NCI-H446 treated with DMSO at 0.1 percent for 48 hours (cell line): ENCODE data around the gene LCP2.
"Not testable (repeated sequence)": the region's sequence is repeated elsewhere in the genome, so short reads cannot be mapped to it uniquely, and the experiment has no call there.

ENCODE experiments used
- DNase-seq: peaks from one replicate; lab custom pipeline; 2025; lab: John Stamatoyannopoulos, UW

Gene LCP2

DNA sequence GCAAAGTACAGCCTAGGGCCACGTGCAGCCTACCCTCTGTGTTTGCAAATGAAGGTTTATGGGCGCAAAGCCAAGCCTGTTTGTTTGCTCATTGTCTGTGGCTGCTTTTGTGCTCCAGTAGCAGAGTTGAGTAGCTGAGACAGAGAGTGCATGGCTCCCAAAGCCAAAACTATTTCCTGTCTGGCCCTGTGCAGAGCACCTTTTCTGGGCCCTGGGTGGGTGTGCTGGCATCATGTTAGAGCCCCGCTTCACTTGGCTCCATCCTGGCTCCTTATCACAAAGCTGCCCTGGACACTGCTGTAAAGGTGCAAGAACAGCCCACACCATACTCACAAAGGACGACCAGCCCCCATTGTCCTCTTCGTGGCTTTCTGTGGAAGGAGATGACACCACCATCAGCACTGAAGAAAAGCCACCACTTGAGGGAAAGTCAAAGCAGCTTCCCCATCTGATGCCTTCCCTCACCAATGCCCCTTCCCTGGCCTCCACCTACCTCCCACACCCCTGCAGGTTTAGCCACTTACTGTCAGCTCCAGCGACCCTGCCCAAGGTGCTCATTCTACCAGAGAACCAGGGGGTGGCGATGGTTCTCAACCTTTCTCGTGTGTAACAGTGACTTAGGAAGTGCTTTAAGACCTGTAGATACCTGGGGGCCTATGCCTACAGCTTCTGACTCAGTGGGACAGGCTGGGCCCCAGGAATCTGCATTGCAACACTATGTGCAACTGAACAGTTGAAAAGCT is 23.4 kb downstream of the LCP2 start:
- DNase-seq = no peak

DNA sequence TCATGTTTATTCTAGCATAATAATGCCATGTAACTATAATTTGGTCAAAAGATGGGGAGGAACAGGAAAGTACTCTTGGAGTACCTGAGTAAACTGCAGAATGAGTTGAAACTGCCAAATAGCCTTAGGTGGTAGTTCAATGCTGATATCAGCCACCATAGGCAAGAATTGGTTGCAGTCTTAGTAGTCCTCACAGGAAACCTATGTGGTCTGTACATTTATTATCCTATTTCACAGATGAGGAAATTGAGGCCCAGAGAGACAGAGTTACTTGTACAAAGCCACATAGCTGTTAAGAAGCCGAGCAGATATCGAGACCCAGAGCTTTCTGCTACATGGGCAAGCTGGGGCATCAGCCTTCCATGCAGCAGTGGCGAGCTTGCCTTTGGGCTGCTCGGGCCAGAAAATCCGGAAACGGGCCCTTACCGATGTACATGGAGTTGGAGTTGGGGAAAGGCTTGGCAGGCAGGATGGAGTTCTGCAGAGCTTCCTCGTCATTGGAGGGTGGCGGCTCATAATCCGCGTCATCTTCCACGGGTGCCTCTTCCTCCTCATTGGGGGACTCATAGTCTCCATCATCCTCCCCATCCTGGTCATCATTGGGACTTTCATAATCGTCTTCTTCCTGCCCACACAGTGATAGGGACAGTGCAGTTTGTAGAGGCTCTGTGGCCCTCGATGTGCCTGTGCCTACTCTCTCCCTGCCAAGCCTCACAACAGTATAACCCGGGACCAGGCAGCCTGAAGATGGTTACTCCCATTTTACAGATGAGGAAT is 27.1 kb downstream of the LCP2 start:
- no peak for DNase-seq

DNA sequence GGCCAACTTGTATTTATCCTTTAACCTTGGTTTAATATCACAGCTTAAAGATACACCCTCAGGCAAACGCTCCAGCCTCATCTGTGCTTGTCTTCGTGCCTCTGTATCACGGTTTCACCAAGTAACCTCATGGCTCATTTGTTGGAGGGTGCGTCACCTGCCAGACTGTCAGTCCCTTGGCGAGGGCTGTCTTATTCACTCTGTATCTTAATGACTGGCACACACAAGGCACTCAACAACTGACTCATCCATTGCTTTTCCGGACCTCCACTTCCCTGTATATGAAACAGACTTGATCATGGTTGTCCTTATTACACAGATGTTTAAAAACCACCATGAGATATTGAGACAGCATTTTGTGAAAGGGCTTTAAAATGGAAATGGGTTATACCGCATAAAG is 28.0 kb downstream of the LCP2 start:
- no peak for DNase-seq

DNA sequence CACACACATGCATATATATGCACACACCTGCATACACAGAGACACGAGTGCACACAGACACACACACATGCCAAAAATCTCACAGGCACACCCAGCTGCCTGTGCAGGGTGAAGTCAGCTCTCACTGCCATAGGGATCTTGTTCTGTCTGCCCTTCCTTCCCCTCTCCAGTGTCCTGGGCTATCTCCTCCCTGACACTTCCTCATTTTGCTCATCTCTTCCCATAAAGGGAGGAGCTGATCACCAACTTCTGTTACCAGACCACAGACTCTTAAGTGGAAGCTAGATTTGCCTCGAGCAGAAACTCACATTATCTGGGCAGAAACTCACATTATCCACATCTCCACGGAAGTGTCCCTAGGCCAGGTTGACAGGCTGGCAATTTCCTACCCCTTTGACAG is 28.7 kb downstream of the LCP2 start:
- DNase-seq = no peak

DNA sequence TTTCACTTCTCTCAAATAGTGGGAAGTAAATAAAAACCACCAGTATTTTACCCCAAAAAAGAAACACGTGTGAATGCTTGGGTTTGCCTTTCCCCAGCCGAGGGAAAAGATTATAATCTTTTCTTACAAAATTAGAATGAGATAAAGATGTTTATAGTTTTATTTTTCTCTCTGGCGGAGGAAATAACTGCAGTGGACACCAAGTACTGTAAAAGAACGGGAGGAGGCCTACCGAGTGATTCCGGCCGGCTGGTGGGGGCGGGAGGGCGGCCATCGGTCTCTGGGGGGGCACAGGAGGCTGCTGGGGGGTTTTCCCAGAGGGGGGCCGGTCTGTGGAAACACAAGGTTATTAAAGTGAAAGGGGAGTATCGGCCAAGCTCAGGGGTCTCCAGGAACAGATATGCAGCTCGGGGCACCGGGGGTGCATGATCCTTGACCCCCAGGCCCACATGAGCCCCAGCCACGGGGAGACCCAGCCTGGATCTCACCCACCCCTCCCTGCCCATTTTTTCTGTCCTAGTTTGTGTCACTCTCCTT is 29.4 kb downstream of the LCP2 start:
- no peak for DNase-seq

DNA sequence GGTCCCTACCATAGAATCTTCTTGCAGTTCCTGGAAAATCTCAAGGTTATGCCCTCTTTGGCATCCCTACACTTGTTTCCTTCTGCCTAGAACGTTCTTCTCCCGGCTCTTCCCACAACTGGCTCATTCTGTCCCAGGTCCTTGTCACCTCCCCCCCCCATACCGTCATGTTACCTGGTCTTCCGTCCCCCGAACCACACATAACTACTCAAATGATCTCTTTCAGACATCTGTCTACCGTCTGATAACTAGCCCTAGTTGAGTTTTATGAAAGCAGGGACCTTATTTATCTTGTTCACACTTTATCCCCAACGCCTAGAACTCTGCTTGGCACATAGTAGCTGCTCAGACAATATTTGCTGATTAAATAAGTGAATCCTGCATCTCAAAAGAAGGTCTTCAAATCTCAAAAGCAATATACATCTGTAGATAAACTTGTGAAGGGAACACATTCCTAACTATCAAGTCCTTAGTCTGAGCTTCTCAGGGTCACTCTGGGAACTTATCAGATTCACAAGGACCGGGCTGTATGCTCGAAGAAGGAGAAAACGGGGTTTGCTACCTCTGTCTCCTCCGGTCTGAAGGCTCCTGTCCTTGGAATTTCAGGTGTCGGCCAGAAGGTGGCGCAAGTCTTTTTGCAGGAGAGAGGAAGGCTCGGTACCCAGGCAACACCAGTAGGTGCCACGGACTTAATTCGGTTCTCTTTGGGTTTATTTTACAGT is 30.0 kb downstream of the LCP2 start:
- DNase-seq = no peak

DNA sequence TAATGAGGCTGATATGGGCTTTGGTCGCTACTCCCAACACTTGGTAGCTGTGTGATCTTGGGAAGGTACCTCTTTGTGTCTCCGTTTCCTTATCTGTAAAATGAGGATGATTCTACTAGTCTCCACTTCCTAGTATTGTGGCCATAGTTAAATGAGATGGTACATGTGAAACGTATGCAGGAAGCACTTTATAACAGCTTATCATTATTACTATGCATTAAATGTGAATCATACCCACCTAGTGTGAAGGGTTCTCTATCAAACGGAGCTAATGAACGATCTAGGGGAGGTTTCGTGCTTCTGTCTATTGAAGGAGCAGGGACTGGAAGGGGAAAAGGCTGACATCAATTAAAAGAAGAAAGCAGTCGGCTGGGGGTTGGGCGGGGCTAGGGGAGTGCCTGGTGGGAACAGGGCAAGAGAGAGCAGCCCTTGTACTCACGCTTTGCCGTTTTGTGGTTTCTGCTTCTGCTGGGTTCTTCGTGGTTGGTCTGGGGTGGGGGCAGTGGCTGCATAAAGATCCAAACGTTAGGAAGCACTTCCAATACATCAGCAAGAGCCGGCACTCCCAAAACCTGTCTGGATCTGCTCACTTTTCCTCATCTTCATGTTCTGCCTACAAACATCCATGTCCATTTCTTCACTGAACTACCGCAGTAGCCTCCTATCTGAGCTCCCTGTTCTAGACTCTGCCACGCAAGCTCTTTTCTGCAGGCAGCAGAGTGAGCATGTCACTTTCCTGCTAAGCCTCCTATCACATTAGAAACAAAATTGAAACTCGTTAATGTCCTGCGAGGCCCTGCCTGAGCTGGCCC is 30.8 kb downstream of the LCP2 start:
- no peak for DNase-seq

DNA sequence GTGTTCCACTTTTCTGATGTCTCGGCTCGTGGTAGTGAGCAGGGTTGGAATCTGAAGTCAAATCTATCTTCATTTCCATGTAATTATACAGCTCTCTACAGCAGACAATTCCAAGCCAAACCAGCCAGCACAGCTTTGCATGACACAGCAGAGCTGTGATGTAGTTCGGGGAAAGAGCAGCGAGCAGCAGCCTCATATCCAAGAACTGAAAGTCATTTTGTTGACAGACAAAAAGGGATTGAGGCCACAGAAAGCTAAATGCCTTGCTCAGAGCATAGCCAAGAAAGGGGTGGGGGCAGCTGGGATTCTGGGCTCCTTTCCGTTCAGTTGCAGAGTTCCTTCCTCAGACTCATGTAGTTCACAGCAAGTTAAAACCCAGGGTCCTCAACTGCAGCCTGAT is 32.1 kb downstream of the LCP2 start:
- DNase-seq = no peak

DNA sequence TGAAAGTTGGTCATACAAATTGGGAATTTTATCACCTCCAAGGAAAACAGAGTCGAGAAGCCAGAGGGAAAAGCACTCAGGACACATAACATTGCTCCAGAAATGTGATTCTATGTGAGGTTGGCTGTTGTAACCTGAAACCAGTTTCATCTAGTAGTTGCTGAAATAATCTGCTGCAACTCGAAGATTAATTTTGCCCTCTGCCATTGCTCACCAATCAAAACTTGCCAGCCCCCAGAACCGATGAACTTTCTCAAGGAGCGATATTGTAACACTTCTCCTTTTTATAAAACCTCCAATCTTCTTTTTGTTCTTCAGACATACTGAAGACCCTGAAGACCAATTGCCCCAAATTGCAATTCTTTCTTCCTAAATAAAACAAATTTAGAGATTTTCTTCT is 33.7 kb downstream of the LCP2 start:
- DNase-seq = no peak

DNA sequence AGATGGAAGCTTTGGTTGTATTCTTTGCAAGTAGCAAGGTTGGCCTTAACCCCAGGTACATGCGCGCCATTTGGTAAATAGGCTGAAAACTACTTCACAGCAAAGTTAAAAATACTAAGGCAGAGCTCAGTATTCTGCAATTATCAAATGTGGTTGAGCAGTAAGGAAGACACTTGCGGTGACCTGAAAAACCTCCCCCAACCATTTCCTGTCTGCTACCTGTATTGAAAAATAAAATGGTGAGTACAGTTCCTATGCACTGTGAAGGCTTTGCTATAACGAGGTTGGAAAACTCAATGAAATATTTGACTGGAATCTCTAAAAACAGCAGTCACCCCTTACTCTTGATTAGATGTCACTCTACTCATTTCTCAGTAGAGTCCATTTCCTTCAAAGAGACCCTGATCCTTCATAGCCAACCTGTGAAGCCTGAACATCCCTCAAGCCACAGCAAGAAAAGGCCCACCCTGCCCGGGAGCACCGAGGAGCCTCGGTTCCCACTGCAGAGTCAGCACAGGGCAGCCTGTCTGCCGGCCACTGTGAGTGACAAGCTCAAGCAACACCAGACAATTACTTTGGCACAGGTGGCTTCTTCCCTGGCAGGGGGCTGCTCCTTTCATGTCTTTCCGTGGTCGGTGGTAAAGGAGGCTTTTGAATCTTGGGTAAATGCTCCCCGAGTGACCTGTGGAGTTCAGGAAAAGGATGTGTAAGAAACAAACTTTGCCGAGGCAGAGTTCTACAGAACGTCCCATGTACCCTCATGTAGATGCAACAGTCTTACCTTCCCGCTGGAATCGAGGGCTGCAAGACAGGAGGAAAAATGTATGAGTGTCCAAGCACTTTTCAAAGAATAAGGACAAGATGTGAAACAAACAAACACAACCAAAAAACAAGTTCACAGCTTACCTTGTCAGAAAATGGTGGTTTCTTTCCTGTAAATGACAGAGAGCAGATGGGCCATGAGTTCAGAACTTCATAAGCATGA is 35.2 kb downstream of the LCP2 start:
- no peak for DNase-seq

DNA sequence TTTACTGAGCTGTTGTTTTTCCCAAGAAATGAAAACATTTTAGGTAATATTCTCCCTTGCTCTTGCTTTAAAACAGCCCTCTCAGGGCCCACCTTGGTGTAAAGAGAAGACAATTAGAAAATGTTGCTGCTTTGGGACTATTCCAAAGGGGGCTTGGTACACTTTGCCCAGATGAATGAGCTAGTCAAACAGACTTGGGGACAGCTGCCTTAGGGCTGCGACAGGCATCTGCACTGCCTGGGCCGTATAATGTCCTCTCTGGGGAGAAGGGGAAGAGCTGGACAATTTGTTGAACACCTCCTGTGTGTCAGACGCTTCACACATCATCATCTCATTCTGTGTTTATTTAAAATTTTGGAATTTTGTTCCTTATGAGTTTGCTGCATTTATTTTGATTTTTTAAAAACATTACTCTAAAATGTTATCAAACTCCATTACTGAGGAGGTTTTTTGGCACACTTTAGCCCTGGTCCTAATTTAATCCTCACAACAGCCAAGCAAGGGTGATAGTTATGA is 36.0 kb downstream of the LCP2 start:
- DNase-seq = no peak

DNA sequence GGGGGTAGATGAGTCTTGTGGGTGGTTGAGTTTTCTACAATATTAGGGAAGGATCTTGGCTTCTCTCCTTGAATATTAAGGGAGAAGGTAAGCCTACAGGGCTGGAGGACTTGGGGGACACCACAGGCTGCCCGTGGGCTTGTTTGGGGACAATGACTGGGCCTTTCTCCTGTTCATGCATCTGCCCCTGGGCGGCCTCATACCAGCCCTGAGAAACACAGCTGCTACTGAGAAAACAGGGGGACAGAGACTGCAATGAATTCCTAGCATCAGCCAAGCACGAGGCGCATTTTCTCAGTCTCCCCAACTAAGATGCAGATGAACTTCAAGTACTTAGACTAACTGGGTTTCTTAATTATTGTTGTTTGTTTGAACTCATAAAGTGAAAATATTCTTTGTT is 40.2 kb downstream of the LCP2 start:
- no peak for DNase-seq

DNA sequence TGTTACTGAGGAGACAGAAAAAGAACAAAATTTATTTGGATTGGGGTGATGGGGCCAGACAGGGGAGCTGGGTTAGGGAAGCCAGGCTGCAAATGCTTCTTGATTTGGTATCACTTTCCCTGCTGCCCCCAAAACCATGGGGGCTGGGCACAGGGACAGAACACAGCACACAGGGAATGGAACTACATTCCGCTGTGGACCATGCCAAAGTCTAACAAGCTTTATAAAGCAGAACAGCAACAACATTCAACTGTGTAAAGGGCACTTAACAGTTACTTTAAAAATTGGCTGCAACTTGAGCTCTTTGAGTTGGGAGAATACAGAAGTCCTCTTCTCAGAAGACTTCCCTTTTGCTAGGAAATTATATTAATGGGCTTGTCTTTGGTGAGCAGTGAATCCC is 41.0 kb downstream of the LCP2 start:
- DNase-seq = no peak

DNA sequence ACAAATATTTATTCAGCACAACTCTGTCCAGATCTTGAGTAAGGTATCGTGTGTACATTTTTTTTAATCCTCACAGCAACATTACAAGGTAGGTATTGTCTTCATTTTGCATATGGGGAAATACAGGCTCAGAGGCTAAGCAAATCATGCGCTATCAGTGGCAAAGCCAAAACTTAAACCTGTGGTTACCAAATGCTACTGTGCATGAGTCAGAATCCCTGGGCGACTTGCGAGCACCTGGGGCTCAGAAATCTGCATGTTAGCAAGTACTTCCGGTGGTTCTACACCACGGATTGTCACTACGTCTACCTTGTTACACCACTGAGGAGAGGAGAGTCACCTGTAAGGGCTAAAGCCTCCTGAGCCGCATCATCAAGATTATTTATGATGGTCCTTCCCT is 43.5 kb downstream of the LCP2 start:
- DNase-seq = no peak

DNA sequence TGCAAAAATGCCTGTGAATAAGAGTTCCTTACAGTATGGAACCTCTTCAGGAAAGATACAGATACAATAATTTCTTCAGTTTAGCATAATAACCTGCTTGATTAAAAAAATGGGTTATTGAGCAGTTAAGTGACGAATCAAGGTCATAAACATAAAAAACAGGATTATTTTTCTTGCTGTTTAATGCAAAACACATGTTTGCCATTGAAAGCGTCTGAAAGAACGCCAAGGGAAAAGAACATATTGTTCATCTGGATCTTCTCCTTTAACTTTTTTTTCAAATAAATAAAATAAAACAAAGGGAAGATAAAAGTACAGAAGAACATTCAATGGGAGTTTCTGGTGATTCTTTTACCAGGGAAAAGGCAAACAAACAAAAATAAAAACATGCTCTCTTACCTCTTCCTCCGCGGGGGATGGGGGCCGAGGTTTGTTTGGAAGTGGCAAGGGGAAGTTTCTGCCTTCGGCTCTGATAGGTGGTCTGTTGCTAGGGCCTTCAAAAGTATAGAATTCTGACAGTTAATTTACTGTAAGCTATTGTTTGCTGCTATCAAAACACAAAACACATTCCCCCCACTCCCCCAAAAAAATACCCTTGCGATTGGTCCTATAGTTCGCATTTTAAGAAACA is 44.7 kb downstream of the LCP2 start:
- DNase-seq = no peak

DNA sequence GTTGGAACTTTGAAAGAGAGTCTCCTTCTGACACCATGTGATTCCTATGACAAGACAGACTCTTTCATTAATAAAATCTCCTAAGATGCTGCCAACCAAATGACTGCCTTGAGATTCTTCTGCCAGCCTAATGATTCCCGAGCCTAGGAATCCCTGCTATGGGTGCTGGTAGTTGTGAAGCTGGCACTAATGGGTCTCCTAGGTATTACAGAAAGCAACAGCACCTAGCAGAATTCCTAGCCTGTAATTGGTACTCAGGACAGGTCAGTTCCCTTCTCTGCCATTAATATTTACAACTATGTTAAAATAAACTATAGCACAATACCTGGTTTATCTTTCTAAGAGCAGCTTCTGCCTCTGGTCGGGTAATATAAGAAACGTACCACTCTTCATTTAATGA is 45.5 kb downstream of the LCP2 start:
- DNase-seq = no peak

DNA sequence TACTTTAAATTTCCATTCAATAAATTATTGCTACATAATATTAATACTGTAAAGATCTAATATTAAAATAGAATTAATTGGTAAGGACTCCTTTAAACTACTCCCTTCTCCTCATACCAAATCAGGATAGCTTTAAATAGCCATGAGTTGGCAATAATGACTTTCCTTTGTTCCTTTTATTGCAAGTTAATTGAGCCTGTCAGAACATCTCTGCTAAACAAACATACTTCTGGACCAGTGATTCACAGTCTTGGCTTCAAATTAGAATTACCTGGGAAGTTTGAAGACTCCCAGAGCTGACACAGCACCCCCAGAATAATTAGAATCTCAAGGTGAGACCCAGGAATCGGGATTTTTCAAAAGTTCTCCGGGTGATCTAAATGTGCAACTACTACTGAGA is 46.1 kb downstream of the LCP2 start:
- no peak for DNase-seq

DNA sequence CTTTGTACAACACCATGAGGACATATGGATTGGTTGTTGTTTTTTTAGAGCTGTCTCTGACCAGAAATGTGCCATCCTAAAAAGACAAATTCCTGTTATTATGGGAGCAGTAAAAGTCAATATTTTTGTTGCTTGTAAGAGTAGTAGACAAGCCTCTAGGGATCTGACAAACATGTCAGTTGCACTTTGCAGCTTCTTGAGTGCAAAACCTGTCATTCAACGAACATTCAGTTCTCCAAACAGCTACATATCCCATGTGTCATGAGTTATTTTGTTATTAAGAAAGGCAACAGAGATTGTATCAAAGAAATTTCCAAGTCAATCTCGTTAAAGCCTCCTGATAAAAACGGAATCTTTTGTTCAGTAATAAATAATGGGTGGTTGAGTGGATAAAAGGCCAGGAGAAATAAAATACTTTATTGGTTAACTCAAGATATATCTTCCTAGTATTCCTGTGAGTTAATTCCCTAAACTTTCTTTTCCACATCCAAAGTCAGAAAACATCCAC is 46.7 kb downstream of the LCP2 start:
- no peak for DNase-seq

DNA sequence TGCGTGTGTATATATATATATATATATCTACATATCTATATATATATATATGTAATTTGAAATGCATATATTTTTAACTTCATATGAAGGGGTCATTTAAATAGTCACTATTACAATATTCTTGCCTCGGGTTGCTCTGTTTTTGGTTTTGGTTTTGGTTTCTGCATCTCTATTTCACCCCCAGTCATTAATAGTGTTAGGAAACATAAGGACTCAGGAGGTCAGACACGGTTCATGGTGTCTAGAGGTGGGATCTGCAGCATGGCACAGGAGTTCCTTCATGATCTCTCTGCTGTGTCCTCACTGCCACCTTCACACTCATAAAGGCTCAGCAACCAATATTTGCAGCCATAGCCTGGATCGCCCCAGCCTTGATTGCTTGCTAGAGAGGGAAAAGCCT is 48.2 kb downstream of the LCP2 start:
- DNase-seq = no peak

DNA sequence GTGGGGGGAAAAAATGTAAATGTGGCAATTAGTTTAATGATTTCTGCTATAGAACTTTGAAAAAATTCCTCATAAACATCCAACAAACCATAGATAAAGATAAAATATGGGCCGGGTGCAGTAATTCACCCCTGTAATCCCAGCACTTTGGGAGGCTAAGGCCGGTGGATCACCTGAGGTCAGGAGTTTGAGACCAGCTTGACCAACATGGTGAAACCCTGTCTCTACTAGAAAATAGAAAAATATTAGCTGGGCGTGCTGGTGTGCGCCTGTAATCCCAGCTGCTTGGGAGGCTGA is 48.7 kb downstream of the LCP2 start:
- DNase-seq = not testable (repeated sequence)
